GM23248 (cell line): Measurements from ENCODE around the gene GOPC. TPM values are rescaled to one million over a fixed set of nuclear protein-coding genes. Genes with fewer than 3 reads are reported as not detected.

ENCODE experiments used
- DNase-seq: peaks from one replicate; pipeline ENCODE4 v3.0.0-alpha.2; 2015
- H2AFZ ChIP-seq: fragments of 200-600 bp; sonication (generic); 2 replicates; pipeline ENCODE4 v1.6.1; 2016; ENCODE audit warnings: antibody characterized with exemption
- H3F3A ChIP-seq: fragments of 200-600 bp; sonication (generic); 2 replicates; pipeline ENCODE4 v1.6.1; 2016; ENCODE audit warnings: mild to moderate bottlenecking, antibody characterized with exemption, mixed run types; ENCODE audit not compliant: insufficient read depth
- H3K27ac ChIP-seq: fragments of 200-600 bp; sonication (generic); 2 replicates; pipeline ENCODE4 v1.5.1; 2016; ENCODE audit warnings: mild to moderate bottlenecking
- H3K27me3 ChIP-seq: fragments of 200-600 bp; sonication (generic); replicated peaks from 2 replicates; pipeline ENCODE4 v1.6.1; 2016; ENCODE audit warnings: mild to moderate bottlenecking; ENCODE audit not compliant: insufficient read depth
- H3K36me3 ChIP-seq: fragments of 200-600 bp; sonication (generic); 2 replicates; pipeline ENCODE4 v1.6.1; 2016; ENCODE audit warnings: low read depth, mild to moderate bottlenecking
- H3K4me1 ChIP-seq: fragments of 200-600 bp; sonication (generic); 2 replicates; pipeline ENCODE4 v1.6.1; 2016; ENCODE audit warnings: mild to moderate bottlenecking; ENCODE audit not compliant: insufficient read depth
- H3K4me2 ChIP-seq: fragments of 200-600 bp; sonication (generic); one replicate; pipeline ENCODE4 v1.6.1; 2016; ENCODE audit warnings: mild to moderate bottlenecking; ENCODE audit not compliant: unreplicated experiment
- H3K4me3 ChIP-seq: fragments of 200-600 bp; sonication (generic); 2 replicates; pipeline ENCODE4 v1.5.1; 2016; ENCODE audit warnings: mild to moderate bottlenecking
- H3K79me2 ChIP-seq: fragments of 200-600 bp; sonication (generic); 2 replicates; pipeline ENCODE4 v1.6.1; 2016; ENCODE audit warnings: mild to moderate bottlenecking; ENCODE audit not compliant: insufficient read depth
- H3K9ac ChIP-seq: fragments of 200-600 bp; sonication (generic); 2 replicates; pipeline ENCODE4 v1.6.1; 2016; ENCODE audit warnings: mild to moderate bottlenecking
- H3K9me2 ChIP-seq: fragments of 200-600 bp; sonication (generic); 2 replicates; pipeline ENCODE4 v1.6.1; 2016; ENCODE audit warnings: mixed run types, mild to moderate bottlenecking, moderate library complexity; ENCODE audit not compliant: insufficient read depth
- H3K9me3 ChIP-seq: fragments of 200-600 bp; sonication (generic); one replicate; pipeline ENCODE4 v1.6.1; 2017; ENCODE audit warnings: low read depth
- H4K20me1 ChIP-seq: fragments of 200-600 bp; sonication (generic); 2 replicates; pipeline ENCODE4 v1.6.0; 2016; ENCODE audit not compliant: insufficient read depth
- EZH2 ChIP-seq: fragments of 200-600 bp; sonication (generic); IDR thresholded peaks from 2 replicates; pipeline ENCODE4 v1.6.1; 2018; ENCODE audit warnings: antibody characterized with exemption, mild to moderate bottlenecking; ENCODE audit not compliant: insufficient read depth, poor library complexity, severe bottlenecking
- EZH2phosphoT487 ChIP-seq: fragments of 200-600 bp; sonication (generic); IDR thresholded peaks from 2 replicates; pipeline ENCODE4 v1.6.1; 2018; ENCODE audit warnings: antibody characterized with exemption, moderate library complexity, mild to moderate bottlenecking, low read depth; ENCODE audit not compliant: insufficient read depth
- WGBS, 2 experiments: methylation state at CpG; one replicate each; pipeline ENCODE4 v1.1.6; 2015 to 2017; ENCODE audit warnings: low lambda C conversion rate in 2 of 2, low coverage in 1 of 2; ENCODE audit errors: missing lambda C conversion rate in 2 of 2; 5-methylcytosine and 5-hydroxymethylcytosine counted together
- in situ Hi-C: fragments of 300-500 bp; cut with MboI; formaldehyde crosslinking; loops from 2 replicates; pipeline ENCODE4 v1.15.0; 2020
- polyA plus RNA-seq: library from polyadenylated mRNA; unstranded; fragments of >200 nt; fragmentation: Nextera tagmentation; extraction: Ambion mirVana; gene quantifications from 2 replicates; pipeline ENCODE4 v1.2.1, GENCODE V29; 2016
- total RNA-seq: library from RNA; depleted of rRNA; stranded (reverse); fragments of >200 nt; shearing (Covaris generic); gene quantifications from 2 replicates; pipeline ENCODE4 v1.2.3, GENCODE V29; 2014

GOPC gene
- total and polyA plus RNA-seq, 2 experiments from 2014 or later = 44.8 to 71.8 TPM

DNA sequence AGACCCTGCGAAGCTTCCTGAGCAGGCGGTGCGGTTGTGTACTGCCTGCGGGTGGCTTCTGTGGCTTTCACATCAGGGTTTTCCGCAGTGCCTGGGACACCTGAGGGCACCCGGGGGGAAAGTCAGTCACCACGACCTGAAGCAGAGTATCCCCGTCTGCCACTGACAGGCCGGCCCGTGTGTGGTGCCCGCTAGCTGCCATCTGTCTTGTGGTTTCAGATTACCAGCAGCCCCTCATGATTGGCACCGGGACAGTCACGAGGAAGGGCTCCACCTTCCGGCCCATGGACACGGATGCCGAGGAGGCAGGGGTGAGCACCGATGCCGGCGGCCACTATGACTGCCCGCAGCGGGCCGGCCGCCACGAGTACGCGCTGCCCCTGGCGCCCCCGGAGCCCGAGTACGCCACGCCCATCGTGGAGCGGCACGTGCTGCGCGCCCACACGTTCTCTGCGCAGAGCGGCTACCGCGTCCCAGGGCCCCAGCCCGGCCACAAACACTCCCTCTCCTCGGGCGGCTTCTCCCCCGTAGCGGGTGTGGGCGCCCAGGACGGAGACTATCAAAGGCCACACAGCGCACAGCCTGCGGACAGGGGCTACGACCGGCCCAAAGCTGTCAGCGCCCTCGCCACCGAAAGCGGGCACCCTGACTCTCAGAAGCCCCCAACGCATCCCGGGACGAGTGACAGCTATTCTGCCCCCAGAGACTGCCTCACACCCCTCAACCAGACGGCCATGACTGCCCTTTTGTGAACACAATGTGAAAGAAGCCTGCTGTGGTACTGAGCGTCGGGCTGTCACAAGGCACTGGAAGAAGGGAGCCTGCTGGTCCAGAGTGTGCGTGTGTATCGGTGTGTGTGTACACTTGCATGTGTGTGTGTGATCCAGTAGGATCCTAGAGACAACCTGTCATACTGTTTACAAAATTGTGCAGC lies 54.4 kb downstream of the GOPC start:
- H3K4me1 ChIP-seq = peaks cover 12% of the 10 kb centered on the region
- H3K79me2 ChIP-seq = 0 out of 2 replicates have a peak, but pooled peaks cover 12% of the 10 kb centered on the region
- H3K9me3 ChIP-seq = no peaks in the 10 kb centered on the region
- DNase-seq = no peak
- H3F3A ChIP-seq = peaks cover 9% of the 10 kb centered on the region; the same call in 1 of the 2 replicates
- TF ChIP-seq EZH2 (no peak), EZH2phosphoT487 (no peak)
- no peaks in the 10 kb centered on the region for H3K27me3 ChIP-seq
- in situ Hi-C loops = no loop called here
- WGBS, 2 experiments = 70 to 71% methylated on average over 42 to 64 of the region's 64 CpGs
- no peak overlapping the region for H3K4me2 ChIP-seq
- H4K20me1 ChIP-seq = no peaks in the 10 kb centered on the region
- H3K36me3 ChIP-seq = peaks cover 26% of the 10 kb centered on the region
- H2AFZ ChIP-seq = no peak overlapping the region
- H3K9me2 ChIP-seq = no peaks in the 10 kb centered on the region
- no peak overlapping the region for H3K27ac ChIP-seq
- H3K9ac ChIP-seq = no peak overlapping the region
- H3K4me3 ChIP-seq = no peak overlapping the region

DNA sequence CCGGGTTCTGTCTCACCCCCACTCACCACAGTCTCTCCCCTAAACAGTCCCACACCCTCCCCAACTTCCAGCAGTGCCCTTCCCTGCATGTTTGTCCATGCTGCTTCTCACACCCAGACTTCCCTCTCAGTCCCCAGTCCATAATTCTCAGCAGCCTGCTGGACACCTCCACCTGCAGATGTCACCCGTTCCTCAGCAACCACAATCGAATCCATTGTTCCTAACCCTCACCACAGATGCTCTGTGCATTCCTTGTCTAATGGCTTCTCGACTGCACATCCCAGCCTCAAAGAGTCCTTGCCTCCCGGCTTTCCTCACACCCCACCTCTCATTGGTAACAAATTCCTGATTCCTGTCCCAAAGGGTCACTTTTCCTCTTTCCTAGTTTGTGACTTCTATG lies 55.6 kb downstream of the GOPC start:
- Histone ChIP-seq H3K36me3 (peaks cover 28% of the 10 kb centered on the region), H4K20me1 (no peaks in the 10 kb centered on the region), H3K9ac (no peak overlapping the region), H3K9me2 (no peaks in the 10 kb centered on the region), H3K9me3 (no peaks in the 10 kb centered on the region), H3K27ac (no peak overlapping the region), H3F3A (peaks cover 9% of the 10 kb centered on the region; the same call in 1 of the 2 replicates), H2AFZ (no peak overlapping the region), H3K4me1 (peaks cover 12% of the 10 kb centered on the region), H3K4me2 (no peak overlapping the region), H3K4me3 (no peak overlapping the region), H3K27me3 (no peaks in the 10 kb centered on the region), H3K79me2 (0 out of 2 replicates have a peak, but pooled peaks cover 12% of the 10 kb centered on the region)
- DNase-seq = no peak
- TF ChIP-seq EZH2phosphoT487 (no peak), EZH2 (no peak)
- 88 to 90% methylated on average over 5 of the region's 5 CpGs for WGBS, 2 experiments
- in situ Hi-C loops = no loop called here

DNA sequence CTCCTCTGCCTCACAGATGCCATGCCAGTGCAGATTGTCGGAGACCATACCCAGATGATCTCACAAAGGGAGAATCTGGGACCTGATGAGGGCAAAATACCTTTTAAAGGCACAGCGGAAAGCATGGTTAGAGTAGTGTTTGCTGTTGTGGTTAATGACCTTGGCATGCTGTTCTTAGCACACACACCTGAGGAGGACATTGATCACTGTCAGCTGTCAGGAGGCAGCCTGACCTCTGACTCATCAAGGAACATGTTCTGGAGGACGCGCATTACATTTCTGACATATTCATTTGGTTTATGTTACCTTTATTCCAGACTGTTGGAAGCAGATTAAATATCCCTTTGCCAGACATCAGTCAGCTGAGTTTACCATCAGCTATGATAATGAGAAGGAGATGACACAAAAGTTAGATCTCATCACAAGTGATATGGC lies 57.1 kb downstream of the GOPC start:
- H3K36me3 ChIP-seq = peaks cover 43% of the 10 kb centered on the region

DNA sequence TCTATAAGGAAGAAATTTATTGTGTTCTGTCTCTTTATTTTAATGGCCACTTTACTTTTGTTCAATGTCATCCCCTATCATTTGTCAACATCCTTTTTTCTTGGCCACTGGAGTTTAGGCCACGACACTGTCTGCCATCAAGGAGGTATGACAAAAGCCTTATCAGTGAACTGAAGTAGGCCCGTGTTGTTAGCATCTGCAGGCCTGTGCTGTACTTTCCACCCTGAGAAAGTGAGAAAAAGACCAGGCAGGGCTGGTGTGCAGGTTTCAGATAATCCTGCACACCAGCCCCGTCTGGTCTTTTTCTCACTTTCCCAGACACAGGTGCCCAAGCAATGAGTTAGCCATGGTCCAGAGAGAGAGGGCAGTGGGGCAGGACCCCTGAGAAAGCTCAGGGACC lies 57.6 kb downstream of the GOPC start:
- WGBS, 2 experiments = 61 to 75% methylated on average over 3 of the region's 3 CpGs
- H3K79me2 ChIP-seq = 0 out of 2 replicates have a peak, but pooled peaks cover 3% of the 10 kb centered on the region
- H3K9me2 ChIP-seq = no peaks in the 10 kb centered on the region
- no peak overlapping the region for H3K4me2 ChIP-seq
- H3K9ac ChIP-seq = no peak overlapping the region
- peaks cover 45% of the 10 kb centered on the region for H3K36me3 ChIP-seq
- in situ Hi-C loops = no loop called here
- no peak overlapping the region for H3K27ac ChIP-seq
- H2AFZ ChIP-seq = no peak overlapping the region
- peaks cover 12% of the 10 kb centered on the region for H3K4me1 ChIP-seq
- DNase-seq = no peak
- H4K20me1 ChIP-seq = no peaks in the 10 kb centered on the region
- no peaks in the 10 kb centered on the region for H3K27me3 ChIP-seq
- H3K9me3 ChIP-seq = no peaks in the 10 kb centered on the region
- no peak overlapping the region for H3K4me3 ChIP-seq
- no peak for TF ChIP-seq EZH2phosphoT487
- no peak for TF ChIP-seq EZH2
- H3F3A ChIP-seq = peaks cover 9% of the 10 kb centered on the region; the same call in 1 of the 2 replicates

More for the DNA sequence above, 57.1 kb downstream of the GOPC start:
- H3K27me3 ChIP-seq = no peaks in the 10 kb centered on the region
- H3F3A ChIP-seq = peaks cover 9% of the 10 kb centered on the region; the same call in 1 of the 2 replicates
- no peak for DNase-seq
- WGBS, 2 experiments = 70 to 82% methylated on average over 4 of the region's 4 CpGs
- 0 out of 2 replicates have a peak, but pooled peaks cover 8% of the 10 kb centered on the region for H3K79me2 ChIP-seq
- H3K9me2 ChIP-seq = no peaks in the 10 kb centered on the region
- in situ Hi-C loops = no loop called here
- H3K9ac ChIP-seq = no peak overlapping the region
- no peak overlapping the region for H3K4me3 ChIP-seq
- no peak overlapping the region for H3K27ac ChIP-seq
- H3K9me3 ChIP-seq = no peaks in the 10 kb centered on the region
- TF ChIP-seq EZH2phosphoT487 = no peak
- no peak for TF ChIP-seq EZH2
- H2AFZ ChIP-seq = no peak overlapping the region
- H4K20me1 ChIP-seq = no peaks in the 10 kb centered on the region
- H3K4me2 ChIP-seq = no peak overlapping the region
- peaks cover 12% of the 10 kb centered on the region for H3K4me1 ChIP-seq
